ENCODE measurements around the gene CCDC18. TPM values are rescaled to one million over a fixed set of nuclear protein-coding genes. Genes with fewer than 3 reads are reported as not detected.

The CCDC18 gene
- total and polyA plus RNA-seq, 2 experiments from 2014 or later, result 16.3 to 47.9 TPM

DNA sequence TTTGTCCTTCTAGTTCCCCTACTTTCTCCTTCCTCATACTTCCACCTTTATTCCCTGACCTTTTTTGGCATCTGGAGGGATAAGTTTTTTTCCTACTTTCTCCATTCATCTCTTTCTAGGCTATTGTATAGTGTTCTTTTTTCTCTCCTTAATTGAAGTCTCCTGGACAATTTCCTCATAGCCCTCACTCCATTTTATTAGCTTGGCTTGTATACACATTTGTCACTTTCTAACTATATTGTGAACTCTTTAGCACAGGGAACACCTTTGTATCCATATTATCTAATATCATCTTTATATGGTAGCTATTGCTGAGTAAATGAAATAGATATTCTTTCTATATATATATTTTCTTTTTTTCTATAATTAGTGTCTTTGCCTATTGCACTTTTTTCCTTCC lies 47.9 kb upstream of the CCDC18 start (continued):
- TF ChIP-seq EZH2phosphoT487 (IDR thresholded peaks at IDR 0.05; ENCODE audit: unreplicated experiment) (no peak), POLR2AphosphoS5 (IDR thresholded peaks at IDR 0.05; ENCODE audit: low read depth) (no peak), STAT1 (IDR thresholded peaks at IDR 0.05; ENCODE audit: unreplicated experiment) (no peak), ZNF331 (CRISPR knock-in tag; IDR thresholded peaks at IDR 0.05; ENCODE audit: low read depth) (no peak), ZNF114 (CRISPR knock-in tag; IDR thresholded peaks at IDR 0.05) (no peak), JUNB (IDR thresholded peaks at IDR 0.05; ENCODE audit: unreplicated experiment) (no peak), NANOG (IDR thresholded peaks at IDR 0.05; ENCODE audit: borderline replicate concordance) (no peak)
- TF ChIP-seq, protein P1, sequence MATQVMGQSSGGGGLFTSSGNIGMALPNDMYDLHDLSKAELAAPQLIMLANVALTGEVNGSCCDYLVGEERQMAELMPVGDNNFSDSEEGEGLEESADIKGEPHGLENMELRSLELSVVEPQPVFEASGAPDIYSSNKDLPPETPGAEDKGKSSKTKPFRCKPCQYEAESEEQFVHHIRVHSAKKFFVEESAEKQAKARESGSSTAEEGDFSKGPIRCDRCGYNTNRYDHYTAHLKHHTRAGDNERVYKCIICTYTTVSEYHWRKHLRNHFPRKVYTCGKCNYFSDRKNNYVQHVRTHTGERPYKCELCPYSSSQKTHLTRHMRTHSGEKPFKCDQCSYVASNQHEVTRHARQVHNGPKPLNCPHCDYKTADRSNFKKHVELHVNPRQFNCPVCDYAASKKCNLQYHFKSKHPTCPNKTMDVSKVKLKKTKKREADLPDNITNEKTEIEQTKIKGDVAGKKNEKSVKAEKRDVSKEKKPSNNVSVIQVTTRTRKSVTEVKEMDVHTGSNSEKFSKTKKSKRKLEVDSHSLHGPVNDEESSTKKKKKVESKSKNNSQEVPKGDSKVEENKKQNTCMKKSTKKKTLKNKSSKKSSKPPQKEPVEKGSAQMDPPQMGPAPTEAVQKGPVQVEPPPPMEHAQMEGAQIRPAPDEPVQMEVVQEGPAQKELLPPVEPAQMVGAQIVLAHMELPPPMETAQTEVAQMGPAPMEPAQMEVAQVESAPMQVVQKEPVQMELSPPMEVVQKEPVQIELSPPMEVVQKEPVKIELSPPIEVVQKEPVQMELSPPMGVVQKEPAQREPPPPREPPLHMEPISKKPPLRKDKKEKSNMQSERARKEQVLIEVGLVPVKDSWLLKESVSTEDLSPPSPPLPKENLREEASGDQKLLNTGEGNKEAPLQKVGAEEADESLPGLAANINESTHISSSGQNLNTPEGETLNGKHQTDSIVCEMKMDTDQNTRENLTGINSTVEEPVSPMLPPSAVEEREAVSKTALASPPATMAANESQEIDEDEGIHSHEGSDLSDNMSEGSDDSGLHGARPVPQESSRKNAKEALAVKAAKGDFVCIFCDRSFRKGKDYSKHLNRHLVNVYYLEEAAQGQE (IDR thresholded peaks at IDR 0.05; ENCODE audit: unreplicated experiment), result no peak

DNA sequence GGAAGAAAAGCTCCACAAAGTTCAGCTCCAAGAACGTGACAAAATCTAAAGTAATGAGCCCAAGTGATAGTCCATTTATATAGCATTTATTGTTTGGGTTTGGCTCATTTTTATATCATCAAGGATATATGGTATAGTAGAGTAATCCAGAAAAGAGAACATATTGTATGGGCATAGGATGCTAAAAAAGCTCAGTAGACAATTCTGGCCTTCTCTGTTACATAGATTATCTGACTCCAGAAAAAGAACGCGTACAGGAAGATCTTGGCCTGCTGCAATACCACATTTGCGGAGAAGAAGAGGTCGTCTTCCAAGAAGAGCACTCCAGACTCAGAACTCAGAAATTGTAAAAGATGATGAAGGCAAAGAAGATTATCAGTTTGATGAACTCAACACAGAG lies 44.1 kb upstream of the CCDC18 start:
- no peaks in the 10 kb centered on the region; the same call in 1 of the 2 replicates for H3F3A ChIP-seq (replicated peaks; ENCODE audit: low read depth)
- H3K9me2 ChIP-seq (ENCODE audit: insufficient read depth), result no peaks in the 10 kb centered on the region
- DNase-seq (ENCODE audit: low spot score) (no peak), ATAC-seq (no peak)
- Mint-ChIP-seq H3K27me3 (ENCODE audit: insufficient read depth, low read depth, poor library complexity) (no peaks in the 10 kb centered on the region), H3K36me3 (ENCODE audit: low read depth) (peaks cover 66% of the 10 kb centered on the region), H3K27ac (no peak overlapping the region), H3K9me3 (no peaks in the 10 kb centered on the region), H3K4me3 (no peak overlapping the region), H3K4me1 (no peaks in the 10 kb centered on the region)
- H3K4me3 ChIP-seq, result no peak overlapping the region
- H3K27ac ChIP-seq (ENCODE audit: low read depth), result no peak overlapping the region
- H3K4me2 ChIP-seq, result no peak overlapping the region
- H3K27me3 ChIP-seq (ENCODE audit: insufficient read depth), result no peaks in the 10 kb centered on the region
- H2AFZ ChIP-seq, result no peak overlapping the region
- peaks cover 10% of the 10 kb centered on the region; the same call in 1 of the 2 replicates for H4K20me1 ChIP-seq (replicated peaks; ENCODE audit: insufficient read depth)
- no peaks in the 10 kb centered on the region for H3K4me1 ChIP-seq (ENCODE audit: insufficient read depth)
- TF ChIP-seq EZH2 (IDR thresholded peaks at IDR 0.05; ENCODE audit: low read depth, unreplicated experiment), result no peak
- no peak for TF ChIP-seq EZH2phosphoT487 (IDR thresholded peaks at IDR 0.05; ENCODE audit: unreplicated experiment)
- TF ChIP-seq, protein P2, sequence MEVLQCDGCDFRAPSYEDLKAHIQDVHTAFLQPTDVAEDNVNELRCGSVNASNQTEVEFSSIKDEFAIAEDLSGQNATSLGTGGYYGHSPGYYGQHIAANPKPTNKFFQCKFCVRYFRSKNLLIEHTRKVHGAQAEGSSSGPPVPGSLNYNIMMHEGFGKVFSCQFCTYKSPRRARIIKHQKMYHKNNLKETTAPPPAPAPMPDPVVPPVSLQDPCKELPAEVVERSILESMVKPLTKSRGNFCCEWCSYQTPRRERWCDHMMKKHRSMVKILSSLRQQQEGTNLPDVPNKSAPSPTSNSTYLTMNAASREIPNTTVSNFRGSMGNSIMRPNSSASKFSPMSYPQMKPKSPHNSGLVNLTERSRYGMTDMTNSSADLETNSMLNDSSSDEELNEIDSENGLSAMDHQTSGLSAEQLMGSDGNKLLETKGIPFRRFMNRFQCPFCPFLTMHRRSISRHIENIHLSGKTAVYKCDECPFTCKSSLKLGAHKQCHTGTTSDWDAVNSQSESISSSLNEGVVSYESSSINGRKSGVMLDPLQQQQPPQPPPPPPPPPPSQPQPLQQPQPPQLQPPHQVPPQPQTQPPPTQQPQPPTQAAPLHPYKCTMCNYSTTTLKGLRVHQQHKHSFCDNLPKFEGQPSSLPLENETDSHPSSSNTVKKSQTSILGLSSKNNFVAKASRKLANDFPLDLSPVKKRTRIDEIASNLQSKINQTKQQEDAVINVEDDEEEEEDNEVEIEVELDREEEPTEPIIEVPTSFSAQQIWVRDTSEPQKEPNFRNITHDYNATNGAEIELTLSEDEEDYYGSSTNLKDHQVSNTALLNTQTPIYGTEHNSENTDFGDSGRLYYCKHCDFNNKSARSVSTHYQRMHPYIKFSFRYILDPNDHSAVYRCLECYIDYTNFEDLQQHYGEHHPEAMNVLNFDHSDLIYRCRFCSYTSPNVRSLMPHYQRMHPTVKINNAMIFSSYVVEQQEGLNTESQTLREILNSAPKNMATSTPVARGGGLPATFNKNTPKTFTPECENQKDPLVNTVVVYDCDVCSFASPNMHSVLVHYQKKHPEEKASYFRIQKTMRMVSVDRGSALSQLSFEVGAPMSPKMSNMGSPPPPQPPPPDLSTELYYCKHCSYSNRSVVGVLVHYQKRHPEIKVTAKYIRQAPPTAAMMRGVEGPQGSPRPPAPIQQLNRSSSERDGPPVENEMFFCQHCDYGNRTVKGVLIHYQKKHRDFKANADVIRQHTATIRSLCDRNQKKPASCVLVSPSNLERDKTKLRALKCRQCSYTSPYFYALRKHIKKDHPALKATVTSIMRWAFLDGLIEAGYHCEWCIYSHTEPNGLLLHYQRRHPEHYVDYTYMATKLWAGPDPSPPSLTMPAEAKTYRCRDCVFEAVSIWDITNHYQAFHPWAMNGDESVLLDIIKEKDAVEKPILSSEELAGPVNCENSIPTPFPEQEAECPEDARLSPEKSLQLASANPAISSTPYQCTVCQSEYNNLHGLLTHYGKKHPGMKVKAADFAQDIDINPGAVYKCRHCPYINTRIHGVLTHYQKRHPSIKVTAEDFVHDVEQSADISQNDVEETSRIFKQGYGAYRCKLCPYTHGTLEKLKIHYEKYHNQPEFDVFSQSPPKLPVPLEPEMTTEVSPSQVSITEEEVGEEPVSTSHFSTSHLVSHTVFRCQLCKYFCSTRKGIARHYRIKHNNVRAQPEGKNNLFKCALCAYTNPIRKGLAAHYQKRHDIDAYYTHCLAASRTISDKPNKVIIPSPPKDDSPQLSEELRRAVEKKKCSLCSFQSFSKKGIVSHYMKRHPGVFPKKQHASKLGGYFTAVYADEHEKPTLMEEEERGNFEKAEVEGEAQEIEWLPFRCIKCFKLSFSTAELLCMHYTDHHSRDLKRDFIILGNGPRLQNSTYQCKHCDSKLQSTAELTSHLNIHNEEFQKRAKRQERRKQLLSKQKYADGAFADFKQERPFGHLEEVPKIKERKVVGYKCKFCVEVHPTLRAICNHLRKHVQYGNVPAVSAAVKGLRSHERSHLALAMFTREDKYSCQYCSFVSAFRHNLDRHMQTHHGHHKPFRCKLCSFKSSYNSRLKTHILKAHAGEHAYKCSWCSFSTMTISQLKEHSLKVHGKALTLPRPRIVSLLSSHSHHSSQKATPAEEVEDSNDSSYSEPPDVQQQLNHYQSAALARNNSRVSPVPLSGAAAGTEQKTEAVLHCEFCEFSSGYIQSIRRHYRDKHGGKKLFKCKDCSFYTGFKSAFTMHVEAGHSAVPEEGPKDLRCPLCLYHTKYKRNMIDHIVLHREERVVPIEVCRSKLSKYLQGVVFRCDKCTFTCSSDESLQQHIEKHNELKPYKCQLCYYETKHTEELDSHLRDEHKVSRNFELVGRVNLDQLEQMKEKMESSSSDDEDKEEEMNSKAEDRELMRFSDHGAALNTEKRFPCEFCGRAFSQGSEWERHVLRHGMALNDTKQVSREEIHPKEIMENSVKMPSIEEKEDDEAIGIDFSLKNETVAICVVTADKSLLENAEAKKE (CRISPR knock-in tag; IDR thresholded peaks at IDR 0.05), result no peak
- TF ChIP-seq STAT1 (IDR thresholded peaks at IDR 0.05; ENCODE audit: unreplicated experiment), result no peak
- no peak for TF ChIP-seq POLR2AphosphoS5 (IDR thresholded peaks at IDR 0.05; ENCODE audit: low read depth)
- TF ChIP-seq ZNF331 (CRISPR knock-in tag; IDR thresholded peaks at IDR 0.05; ENCODE audit: low read depth), result no peak
- TF ChIP-seq ZNF114 (CRISPR knock-in tag; IDR thresholded peaks at IDR 0.05), result no peak
- TF ChIP-seq, protein P3, sequence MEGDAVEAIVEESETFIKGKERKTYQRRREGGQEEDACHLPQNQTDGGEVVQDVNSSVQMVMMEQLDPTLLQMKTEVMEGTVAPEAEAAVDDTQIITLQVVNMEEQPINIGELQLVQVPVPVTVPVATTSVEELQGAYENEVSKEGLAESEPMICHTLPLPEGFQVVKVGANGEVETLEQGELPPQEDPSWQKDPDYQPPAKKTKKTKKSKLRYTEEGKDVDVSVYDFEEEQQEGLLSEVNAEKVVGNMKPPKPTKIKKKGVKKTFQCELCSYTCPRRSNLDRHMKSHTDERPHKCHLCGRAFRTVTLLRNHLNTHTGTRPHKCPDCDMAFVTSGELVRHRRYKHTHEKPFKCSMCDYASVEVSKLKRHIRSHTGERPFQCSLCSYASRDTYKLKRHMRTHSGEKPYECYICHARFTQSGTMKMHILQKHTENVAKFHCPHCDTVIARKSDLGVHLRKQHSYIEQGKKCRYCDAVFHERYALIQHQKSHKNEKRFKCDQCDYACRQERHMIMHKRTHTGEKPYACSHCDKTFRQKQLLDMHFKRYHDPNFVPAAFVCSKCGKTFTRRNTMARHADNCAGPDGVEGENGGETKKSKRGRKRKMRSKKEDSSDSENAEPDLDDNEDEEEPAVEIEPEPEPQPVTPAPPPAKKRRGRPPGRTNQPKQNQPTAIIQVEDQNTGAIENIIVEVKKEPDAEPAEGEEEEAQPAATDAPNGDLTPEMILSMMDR (conservative IDR thresholded peaks at IDR 0.05; ENCODE audit: low read depth in 2 of 2), result no peak
- no peak for TF ChIP-seq CREB1 (CRISPR knock-in tag; IDR thresholded peaks at IDR 0.05; ENCODE audit: low read depth)
- TF ChIP-seq NANOG (IDR thresholded peaks at IDR 0.05; ENCODE audit: borderline replicate concordance), result no peak
- peaks cover 17% of the 10 kb centered on the region for H3K79me2 ChIP-seq (replicated peaks; ENCODE audit: insufficient read depth)
- H3K36me3 ChIP-seq (ENCODE audit: insufficient read depth), result peaks cover 58% of the 10 kb centered on the region
